HEK293T (cell line): ENCODE results near the gene SSBP1.
"Not testable (repeated sequence)": the region's sequence is repeated elsewhere in the genome, so short reads cannot be mapped to it uniquely, and the experiment has no call there.

Experiments
- CTCF ChIA-PET: fragments of 350-600 bp; formaldehyde crosslinking; extraction: SDS; loops from one replicate; lab custom pipeline; 2021; ENCODE audit warnings: antibody characterized with exemption, inconsistent platforms; lab: Yijun Ruan, JAX
- POLR2A ChIA-PET: fragments of 350-600 bp; formaldehyde crosslinking; extraction: SDS; loops from one replicate; lab custom pipeline; 2020; ENCODE audit warnings: antibody characterized with exemption, inconsistent platforms; lab: Yijun Ruan, JAX
- DNase-seq: peaks from one replicate; pipeline ENCODE4 v3.0.0; 2012; ENCODE audit warnings: mixed read lengths; ENCODE audit errors: extremely low spot score
- ARNT ChIP-seq: fragments of 450-650 bp; IDR thresholded peaks from 2 replicates; pipeline ENCODE4 v1.6.1; 2017; ENCODE audit warnings: mild to moderate bottlenecking
- BHLHE40 ChIP-seq: fragments of 450-650 bp; IDR thresholded peaks from 2 replicates; pipeline ENCODE4 v1.6.1; 2016; ENCODE audit warnings: mild to moderate bottlenecking, moderate library complexity, borderline replicate concordance
- CTBP1 ChIP-seq: fragments of 450-650 bp; IDR thresholded peaks from 2 replicates; pipeline ENCODE4 v1.6.1; 2016; ENCODE audit warnings: borderline replicate concordance
- ELF4 ChIP-seq: fragments of 450-650 bp; IDR thresholded peaks from 2 replicates; pipeline ENCODE4 v1.6.1; 2017; ENCODE audit warnings: antibody characterized with exemption
- FOXA1 ChIP-seq: fragments of 450-650 bp; IDR thresholded peaks from 2 replicates; pipeline ENCODE4 v1.6.1; 2016; ENCODE audit warnings: mild to moderate bottlenecking
- FOXK2 ChIP-seq: fragments of 450-650 bp; IDR thresholded peaks from 2 replicates; pipeline ENCODE4 v1.6.1; 2016; ENCODE audit warnings: mild to moderate bottlenecking
- FOXM1 ChIP-seq: fragments of 450-650 bp; IDR thresholded peaks from 2 replicates; pipeline ENCODE4 v1.6.1; 2017; ENCODE audit warnings: mild to moderate bottlenecking, borderline replicate concordance
- HDGF ChIP-seq: fragments of 450-650 bp; IDR thresholded peaks from 2 replicates; pipeline ENCODE4 v1.6.1; 2017; ENCODE audit warnings: antibody characterized with exemption, borderline replicate concordance
- L3MBTL2 ChIP-seq: fragments of 450-650 bp; conservative IDR thresholded peaks from 2 replicates; pipeline ENCODE4 v1.6.1; 2016; ENCODE audit warnings: mild to moderate bottlenecking
- LEF1 ChIP-seq: fragments of 450-650 bp; IDR thresholded peaks from 2 replicates; pipeline ENCODE4 v1.6.1; 2017; ENCODE audit warnings: mild to moderate bottlenecking, borderline replicate concordance
- NFRKB ChIP-seq: fragments of 450-650 bp; IDR thresholded peaks from 2 replicates; pipeline ENCODE4 v1.6.1; 2016; ENCODE audit warnings: mild to moderate bottlenecking, moderate library complexity
- SP1 ChIP-seq: fragments of 450-650 bp; IDR thresholded peaks from 2 replicates; pipeline ENCODE4 v1.6.1; 2017
- SUZ12 ChIP-seq: fragments of 450-650 bp; IDR thresholded peaks from 2 replicates; pipeline ENCODE4 v1.6.1; 2016; ENCODE audit warnings: mild to moderate bottlenecking
- TARDBP ChIP-seq: fragments of 450-650 bp; IDR thresholded peaks from 2 replicates; pipeline ENCODE4 v1.6.1; 2016
- ZNF384 ChIP-seq: fragments of 450-650 bp; IDR thresholded peaks from 2 replicates; pipeline ENCODE4 v1.6.1; 2016
- TF ChIP-seq, protein P1 (sequence below): fragments of 450-650 bp; IDR thresholded peaks from 2 replicates; pipeline ENCODE4 v1.6.1; 2016

The SSBP1 gene

DNA sequence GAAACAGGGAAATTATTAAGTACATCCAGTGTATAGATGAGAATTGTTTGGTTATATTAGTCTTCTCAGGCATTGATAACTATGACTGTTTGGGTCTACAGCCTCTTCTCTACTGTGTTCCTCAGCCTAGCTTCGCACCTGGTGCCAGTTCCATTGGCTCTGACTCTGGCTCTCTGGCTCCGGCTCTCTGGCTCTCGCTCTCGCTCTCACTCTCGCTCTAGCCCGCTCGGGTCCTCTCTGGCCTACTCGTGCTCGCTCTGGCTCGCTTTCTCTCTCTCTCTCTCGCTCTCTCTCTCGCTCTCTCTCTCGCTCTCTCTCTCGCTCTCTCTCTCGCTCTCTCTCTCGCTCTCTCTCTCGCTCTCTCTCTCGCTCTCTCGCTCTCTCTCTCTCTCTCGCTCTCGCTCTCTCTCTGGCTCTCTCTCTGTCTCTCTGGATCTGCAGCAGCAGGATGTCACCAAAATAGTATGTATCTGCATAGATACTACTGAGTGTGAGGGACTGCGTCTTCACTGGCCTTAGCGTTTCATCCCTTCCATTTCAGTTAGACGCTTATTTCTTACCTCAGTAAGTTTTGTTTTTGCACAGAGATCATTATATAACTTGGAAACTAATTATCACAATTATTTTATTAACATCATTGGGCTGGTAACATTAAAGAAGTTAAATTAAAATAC lies 6.5 kb upstream of the SSBP1 start:
- no peak for DNase-seq
- ChIA-PET CTCF (no interaction called here), POLR2A (no interaction called here)
- no peak for TF ChIP-seq CTBP1
- TF ChIP-seq TARDBP: no peak
- TF ChIP-seq BHLHE40: no peak
- TF ChIP-seq LEF1: no peak
- no peak for TF ChIP-seq NFRKB
- no peak for TF ChIP-seq ELF4
- TF ChIP-seq HDGF: no peak
- TF ChIP-seq SP1: no peak
- TF ChIP-seq FOXA1: no peak
- TF ChIP-seq SUZ12: no peak
- no peak for TF ChIP-seq ZNF384
- TF ChIP-seq ARNT: no peak
- no peak for TF ChIP-seq FOXM1
- TF ChIP-seq L3MBTL2: no peak
- no peak for TF ChIP-seq FOXK2
- TF ChIP-seq, protein P1, sequence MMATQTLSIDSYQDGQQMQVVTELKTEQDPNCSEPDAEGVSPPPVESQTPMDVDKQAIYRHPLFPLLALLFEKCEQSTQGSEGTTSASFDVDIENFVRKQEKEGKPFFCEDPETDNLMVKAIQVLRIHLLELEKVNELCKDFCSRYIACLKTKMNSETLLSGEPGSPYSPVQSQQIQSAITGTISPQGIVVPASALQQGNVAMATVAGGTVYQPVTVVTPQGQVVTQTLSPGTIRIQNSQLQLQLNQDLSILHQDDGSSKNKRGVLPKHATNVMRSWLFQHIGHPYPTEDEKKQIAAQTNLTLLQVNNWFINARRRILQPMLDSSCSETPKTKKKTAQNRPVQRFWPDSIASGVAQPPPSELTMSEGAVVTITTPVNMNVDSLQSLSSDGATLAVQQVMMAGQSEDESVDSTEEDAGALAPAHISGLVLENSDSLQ: no peak

DNA sequence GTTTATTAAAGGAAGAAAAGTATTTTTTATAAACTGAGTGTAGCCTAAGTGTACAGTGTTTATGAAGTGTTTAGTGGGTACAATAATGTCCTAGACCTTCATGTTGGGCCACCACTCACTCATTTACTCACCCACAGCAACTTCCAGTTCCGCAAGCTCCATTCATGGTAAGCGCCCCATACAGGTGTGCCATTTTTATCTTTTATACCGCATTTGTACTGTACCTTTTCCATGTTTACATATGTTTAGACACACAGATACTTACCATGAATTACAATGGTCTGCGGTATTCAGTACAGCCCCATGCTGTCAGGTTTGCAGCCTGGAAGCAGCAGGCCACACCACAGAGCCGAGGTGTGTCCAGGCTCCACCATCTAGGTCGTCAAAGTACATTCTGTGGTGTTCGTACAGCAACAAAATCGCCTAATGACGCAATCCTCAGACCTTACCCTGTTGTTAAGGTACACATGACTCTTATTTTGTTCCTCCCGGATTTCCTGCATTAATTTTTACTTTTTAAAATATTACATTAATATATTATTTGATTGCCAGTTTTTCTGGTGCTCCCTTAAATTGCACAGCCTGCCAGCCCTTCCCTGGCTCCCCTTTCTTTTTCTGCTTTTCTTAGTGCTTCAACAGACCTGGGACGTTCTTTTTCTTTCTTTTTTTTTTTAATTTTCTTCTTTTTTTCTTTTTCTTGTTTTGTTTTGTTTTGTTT lies 881 bp upstream of the SSBP1 start:
- DNase-seq: peak; percentile 31
- TF ChIP-seq ZNF384: no peak
- peak; percentile 23 for TF ChIP-seq L3MBTL2
- no peak for TF ChIP-seq FOXA1
- ChIA-PET POLR2A (interaction anchor here (0.5 to 2.2 kb wide), 21 partner anchors 14 to 723 kb away, joined by 3 to 26 read pairs (median 6); partner anchors contain the start of genes DENND11, MRPS33 and WEE2), CTCF (interaction anchor here (0.6 to 2.9 kb wide), 20 partner anchors 8 to 1235 kb away, joined by 3 to 18 read pairs (median 4); partner anchors contain the start of gene DENND11)

DNA sequence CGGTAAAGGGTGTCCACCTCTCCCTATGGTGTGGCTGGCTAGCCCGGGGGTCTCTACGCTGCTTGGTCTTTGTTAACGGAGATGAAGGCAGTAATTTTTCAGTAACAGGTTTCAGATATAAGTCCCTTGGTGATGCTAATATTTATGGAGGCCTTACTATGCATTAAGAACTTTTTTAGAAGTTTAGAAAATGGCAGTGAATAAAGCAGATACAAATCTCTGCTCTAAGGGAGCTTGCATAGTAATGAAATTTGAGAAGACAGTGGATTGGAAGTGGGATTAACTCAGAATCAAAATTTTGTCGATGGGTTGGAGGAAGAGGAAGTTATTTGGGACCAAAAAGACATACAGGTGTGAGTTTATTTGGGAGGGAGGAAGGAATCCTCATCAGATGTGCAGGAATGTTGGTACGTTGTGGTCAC lies 445 bp downstream of the SSBP1 start:
- ChIA-PET POLR2A (interaction anchor here (1.0 to 2.2 kb wide), 11 partner anchors 10 to 70 kb away, joined by 3 to 26 read pairs (median 11); partner anchors contain the start of genes DENND11 and WEE2), CTCF (interaction anchor here (0.8 to 2.9 kb wide), 11 partner anchors 9 to 667 kb away, joined by 3 to 18 read pairs (median 5); partner anchors contain the start of gene DENND11)
- DNase-seq: no peak
- TF ChIP-seq CTBP1 (no peak), L3MBTL2 (peak; percentile 3; the same call in 1 of the 2 replicates)

DNA sequence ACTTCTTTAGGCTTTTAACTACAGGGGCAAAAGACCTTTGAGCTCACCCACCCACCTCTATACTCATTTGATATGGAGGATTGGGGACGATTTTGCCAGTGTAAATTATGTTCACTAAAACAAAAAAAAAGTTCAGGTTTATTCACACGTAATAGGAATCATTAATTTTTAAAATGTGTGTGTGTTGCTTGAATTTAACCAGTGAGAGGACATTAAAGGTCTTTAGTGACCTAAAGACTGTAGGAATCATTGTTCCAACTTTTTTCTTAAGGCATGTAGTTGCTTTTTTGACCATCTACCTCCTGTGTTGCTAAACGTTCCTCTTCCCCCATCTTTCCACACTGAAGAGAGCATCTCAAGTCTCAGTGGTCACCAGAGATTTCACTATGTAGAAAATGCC lies 1.1 kb downstream of the SSBP1 start:
- ChIA-PET POLR2A (interaction anchor here (1.5 to 2.2 kb wide), 6 partner anchors 13 to 42 kb away, joined by 10 to 26 read pairs (median 12); partner anchors contain the start of genes DENND11 and WEE2), CTCF (interaction anchor here (1.2 to 2.9 kb wide), 5 partner anchors 13 to 85 kb away, joined by 4 to 18 read pairs (median 5); partner anchors contain the start of gene DENND11)
- no peak for DNase-seq
- TF ChIP-seq L3MBTL2: no peak
- no peak for TF ChIP-seq FOXA1
- no peak for TF ChIP-seq BHLHE40
- no peak for TF ChIP-seq FOXK2

DNA sequence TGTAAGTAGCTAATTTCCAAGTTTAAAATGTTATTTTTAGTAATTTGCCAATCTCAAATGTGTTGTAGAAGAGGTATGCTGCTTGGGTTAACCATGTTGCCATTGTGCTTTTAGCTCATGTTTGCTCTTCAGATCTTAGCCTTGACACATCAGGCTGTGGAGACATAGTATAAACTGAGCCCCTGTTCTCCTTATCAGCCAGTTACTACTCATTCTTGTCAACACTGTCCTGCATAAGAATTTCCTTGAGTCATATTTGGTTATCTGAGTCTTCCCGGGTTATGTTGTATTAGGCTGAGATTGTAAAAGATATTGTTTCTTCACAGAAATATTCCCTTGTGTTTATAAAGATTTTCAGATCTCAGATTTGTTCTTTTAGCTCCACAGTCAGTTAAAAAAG lies 4.1 kb downstream of the SSBP1 start:
- DNase-seq: no peak
- ChIA-PET POLR2A (no interaction called here), CTCF (interaction anchor here (0.6 kb wide), 1 partner anchor 685 kb away, joined by 4 read pairs; no protein-coding TSS in a partner anchor)
- TF ChIP-seq BHLHE40: no peak
- no peak for TF ChIP-seq SP1
- no peak for TF ChIP-seq FOXA1
- no peak for TF ChIP-seq ZNF384

DNA sequence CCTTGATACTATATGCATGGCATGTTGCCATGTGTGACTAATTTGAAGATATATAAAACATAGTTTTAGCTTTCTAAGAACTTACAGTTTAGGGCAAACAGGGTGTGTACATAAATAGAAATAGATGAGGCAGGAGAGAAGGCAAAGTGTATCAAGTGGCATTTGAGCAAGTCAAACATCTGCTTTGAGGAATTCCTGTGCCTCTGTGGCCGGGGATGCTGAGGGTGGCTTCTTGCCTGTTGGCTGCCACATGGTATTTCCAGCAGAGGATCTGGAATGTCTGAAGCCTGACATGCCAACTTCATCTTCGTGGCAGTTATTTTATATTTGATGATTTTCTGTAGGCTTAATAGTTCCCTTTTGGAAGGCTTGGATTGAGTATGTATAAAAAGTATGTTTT lies 6.0 kb downstream of the SSBP1 start:
- TF ChIP-seq SUZ12 (no peak), HDGF (no peak), ZNF384 (no peak), L3MBTL2 (no peak), NFRKB (no peak), FOXA1 (no peak), SP1 (no peak), FOXM1 (no peak), ARNT (no peak), CTBP1 (no peak), FOXK2 (no peak)
- TF ChIP-seq, protein P1: no peak
- CTCF ChIA-PET: no interaction called here

DNA sequence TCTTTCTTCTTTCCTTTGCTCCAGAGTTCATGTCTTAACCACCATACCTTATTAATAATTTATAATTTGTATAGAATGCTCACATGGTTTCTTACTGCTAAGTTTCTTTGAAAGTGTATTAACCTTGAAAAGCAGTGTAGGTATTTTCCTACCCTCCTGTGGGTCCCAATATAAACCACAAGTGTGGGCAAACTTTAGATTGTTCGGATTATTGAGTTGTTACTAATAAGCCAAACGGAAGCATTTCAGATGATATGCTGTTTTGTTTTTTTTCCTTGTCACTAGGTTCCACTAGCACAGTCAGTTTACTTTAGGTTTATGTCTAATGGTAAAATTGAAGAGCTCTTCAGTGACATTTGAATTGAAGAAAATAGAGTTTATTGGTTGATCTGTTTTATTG lies 10.2 kb downstream of the SSBP1 start:
- ChIA-PET POLR2A (no interaction called here), CTCF (no interaction called here)
- DNase-seq: no peak
- TF ChIP-seq LEF1 (no peak), TARDBP (no peak), BHLHE40 (no peak), ELF4 (no peak), FOXM1 (no peak), L3MBTL2 (no peak), ARNT (no peak), CTBP1 (no peak), HDGF (no peak), ZNF384 (no peak), NFRKB (no peak)

More for the DNA sequence above, 6.0 kb downstream of the SSBP1 start:
- no peak for DNase-seq
- POLR2A ChIA-PET: no interaction called here

DNA sequence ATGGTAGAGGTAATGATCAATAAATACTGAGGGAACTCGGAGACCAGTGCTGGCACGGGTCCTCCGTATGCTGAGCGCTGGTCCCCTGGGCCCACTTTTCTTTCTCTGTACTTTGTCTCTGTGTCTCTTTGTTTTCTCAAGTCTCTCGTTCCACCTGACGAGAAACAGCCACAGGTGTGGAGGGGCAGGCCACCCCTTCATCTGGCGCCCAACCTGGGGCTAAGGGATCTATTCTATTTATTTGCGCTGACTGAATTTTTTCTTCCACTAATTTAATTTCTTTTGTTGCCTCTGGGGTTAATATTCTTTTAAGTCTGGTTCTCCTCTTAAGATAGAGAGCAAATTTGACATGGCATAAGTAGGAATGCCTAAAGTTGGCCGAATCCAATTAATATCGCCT lies 13.7 kb downstream of the SSBP1 start:
- CTCF ChIA-PET, POLR2A ChIA-PET, DNase-seq: not testable (repeated sequence)
